Measurements from ENCODE around the gene SYNE2.
A peak's percentile ranks its signal among the peaks of the same experiment; 100 is the strongest.
"Not testable (repeated sequence)": the region's sequence is repeated elsewhere in the genome, so short reads cannot be mapped to it uniquely, and the experiment has no call there.

The SYNE2 gene, protein sequence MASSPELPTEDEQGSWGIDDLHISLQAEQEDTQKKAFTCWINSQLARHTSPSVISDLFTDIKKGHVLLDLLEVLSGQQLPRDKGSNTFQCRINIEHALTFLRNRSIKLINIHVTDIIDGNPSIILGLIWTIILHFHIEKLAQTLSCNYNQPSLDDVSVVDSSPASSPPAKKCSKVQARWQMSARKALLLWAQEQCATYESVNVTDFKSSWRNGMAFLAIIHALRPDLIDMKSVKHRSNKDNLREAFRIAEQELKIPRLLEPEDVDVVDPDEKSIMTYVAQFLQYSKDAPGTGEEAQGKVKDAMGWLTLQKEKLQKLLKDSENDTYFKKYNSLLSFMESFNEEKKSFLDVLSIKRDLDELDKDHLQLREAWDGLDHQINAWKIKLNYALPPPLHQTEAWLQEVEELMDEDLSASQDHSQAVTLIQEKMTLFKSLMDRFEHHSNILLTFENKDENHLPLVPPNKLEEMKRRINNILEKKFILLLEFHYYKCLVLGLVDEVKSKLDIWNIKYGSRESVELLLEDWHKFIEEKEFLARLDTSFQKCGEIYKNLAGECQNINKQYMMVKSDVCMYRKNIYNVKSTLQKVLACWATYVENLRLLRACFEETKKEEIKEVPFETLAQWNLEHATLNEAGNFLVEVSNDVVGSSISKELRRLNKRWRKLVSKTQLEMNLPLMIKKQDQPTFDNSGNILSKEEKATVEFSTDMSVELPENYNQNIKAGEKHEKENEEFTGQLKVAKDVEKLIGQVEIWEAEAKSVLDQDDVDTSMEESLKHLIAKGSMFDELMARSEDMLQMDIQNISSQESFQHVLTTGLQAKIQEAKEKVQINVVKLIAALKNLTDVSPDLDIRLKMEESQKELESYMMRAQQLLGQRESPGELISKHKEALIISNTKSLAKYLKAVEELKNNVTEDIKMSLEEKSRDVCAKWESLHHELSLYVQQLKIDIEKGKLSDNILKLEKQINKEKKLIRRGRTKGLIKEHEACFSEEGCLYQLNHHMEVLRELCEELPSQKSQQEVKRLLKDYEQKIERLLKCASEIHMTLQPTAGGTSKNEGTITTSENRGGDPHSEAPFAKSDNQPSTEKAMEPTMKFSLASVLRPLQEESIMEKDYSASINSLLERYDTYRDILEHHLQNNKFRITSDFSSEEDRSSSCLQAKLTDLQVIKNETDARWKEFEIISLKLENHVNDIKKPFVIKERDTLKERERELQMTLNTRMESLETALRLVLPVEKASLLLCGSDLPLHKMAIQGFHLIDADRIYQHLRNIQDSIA (N-terminal part only)

DNA sequence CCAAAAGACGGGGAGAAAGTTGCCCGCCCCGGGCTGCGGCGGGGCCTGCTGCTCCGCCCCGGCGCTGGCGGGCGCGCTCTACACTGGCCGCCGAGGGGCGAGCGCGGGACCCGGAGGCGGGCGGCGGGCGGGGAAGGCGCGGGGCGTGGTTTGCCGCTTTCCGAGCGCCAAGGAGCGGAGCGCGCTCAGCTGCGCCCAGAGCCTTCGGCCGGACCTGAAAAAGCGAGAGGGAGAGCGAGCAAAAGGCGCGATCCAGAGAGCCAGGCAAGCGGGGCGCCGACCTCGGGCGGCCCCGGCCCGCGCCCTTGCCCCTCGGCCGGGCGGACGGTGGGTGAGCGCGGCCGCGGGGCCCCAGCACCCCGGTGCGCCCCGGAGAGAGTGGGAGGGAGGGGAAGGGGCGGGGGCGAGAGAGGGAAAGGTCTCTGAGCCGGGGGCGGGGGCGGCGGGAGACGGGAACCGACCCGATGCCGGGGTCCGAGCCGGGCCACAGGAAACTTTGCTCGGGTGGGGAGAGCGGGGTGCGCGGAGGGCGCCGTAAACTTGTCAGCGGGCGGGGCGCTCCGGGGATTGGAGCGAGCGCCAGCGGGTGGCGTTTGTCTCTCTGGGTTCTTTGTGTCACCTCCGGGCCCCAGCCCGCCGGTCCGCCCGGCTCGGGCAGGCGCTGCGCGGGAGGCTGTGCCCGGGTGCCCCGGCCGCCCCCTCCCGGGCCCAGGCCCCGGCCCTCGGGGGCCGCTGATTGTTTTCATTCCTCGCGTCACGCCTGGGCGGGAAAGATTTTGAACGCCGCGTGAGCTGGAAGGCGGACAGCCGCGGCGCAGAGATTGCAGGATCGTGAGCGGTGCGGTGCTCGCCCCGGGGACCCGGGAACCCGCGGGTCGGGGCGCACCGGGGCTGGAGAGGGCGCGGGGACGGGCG lies at the start of gene SYNE2:
TSS of gene SYNE2 (plus strand) at position 188 of the 915 bp plus-strand sequence. CDS start 56,145 bp downstream, outside the sequence.
- TF ChIP-seq, protein P1, sequence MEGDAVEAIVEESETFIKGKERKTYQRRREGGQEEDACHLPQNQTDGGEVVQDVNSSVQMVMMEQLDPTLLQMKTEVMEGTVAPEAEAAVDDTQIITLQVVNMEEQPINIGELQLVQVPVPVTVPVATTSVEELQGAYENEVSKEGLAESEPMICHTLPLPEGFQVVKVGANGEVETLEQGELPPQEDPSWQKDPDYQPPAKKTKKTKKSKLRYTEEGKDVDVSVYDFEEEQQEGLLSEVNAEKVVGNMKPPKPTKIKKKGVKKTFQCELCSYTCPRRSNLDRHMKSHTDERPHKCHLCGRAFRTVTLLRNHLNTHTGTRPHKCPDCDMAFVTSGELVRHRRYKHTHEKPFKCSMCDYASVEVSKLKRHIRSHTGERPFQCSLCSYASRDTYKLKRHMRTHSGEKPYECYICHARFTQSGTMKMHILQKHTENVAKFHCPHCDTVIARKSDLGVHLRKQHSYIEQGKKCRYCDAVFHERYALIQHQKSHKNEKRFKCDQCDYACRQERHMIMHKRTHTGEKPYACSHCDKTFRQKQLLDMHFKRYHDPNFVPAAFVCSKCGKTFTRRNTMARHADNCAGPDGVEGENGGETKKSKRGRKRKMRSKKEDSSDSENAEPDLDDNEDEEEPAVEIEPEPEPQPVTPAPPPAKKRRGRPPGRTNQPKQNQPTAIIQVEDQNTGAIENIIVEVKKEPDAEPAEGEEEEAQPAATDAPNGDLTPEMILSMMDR (conservative IDR thresholded peaks at IDR 0.05; ENCODE audit: low read length), result no peak
- peak; percentile 61 for DNase-seq (ENCODE audit: low read depth)
- peak within 1 kb of the TSS; percentile 64 for H3K4me3 ChIP-seq (ENCODE audit: low read length)

DNA sequence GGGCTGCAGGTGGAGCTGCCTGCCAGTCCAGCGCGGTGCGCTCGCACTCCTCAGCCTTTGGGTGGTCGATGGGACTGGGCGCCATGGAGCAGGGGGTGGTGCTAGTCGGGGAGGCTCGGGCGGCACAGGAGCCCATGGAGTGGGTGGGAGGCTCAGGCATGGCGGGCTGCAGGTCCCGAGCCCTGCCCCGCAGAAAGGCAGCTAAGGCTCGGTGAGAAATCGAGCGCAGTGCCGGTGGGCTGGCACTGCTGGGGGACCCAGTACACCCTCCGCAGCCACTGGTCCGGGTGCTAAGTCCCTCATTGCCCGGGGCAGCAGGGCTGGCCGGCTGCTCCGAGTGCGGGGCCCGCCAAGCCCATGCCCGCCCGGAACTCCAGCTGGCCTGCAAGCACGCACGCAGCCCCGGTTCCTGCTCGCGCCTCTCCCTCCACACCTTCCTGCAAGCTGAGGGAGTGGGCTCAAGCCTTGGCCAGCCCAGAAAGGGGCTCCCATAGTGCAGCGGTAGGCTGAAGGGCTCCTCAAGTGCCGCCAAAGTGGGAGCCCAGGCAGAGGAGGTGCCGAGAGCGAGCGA lies 49.5 kb upstream of the SYNE2 start:
- DNase-seq (ENCODE audit: low read depth); H3K4me3 ChIP-seq (ENCODE audit: low read length): not testable (repeated sequence)

DNA sequence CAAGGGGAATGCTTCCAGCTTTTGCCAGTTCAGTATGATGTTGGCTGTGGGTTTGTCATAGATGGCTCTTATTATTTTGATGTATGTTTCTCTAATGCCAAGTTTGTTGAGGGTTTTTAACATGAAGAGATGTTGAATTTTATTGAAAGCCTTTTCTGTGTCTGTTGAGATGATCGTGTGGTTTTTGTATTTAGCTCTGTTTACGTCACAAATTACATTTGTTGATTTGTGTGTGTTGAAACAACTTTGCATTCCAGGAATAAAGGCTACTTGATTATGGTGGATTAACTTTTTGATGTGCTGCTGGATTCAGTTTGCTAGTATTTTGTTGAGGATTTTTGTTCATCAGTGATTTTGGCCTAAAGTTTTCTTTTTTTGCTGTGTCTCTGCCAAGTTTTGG lies 46.7 kb upstream of the SYNE2 start:
- DNase-seq (ENCODE audit: low read depth); H3K4me3 ChIP-seq (ENCODE audit: low read length): not testable (repeated sequence)

DNA sequence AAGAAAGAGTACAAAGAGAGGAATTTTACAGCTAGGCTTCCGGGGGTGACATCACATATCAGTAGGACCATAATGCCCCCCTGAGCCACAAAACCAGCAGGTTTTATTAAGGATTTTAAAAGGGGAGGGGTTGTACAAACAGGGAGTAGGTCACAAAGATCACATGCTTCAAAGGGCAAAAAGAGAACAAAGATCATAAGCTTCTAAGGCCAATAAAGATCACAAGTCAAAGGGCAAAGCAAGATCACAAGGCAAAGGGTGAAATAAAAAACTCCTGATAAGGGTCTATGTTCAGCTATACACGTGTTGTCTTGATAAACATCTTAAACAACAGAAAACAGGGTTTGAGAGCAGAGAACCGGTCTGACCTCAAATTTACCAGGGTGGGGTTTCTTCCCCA lies 41.1 kb upstream of the SYNE2 start:
- DNase-seq (ENCODE audit: low read depth); H3K4me3 ChIP-seq (ENCODE audit: low read length): not testable (repeated sequence)

DNA sequence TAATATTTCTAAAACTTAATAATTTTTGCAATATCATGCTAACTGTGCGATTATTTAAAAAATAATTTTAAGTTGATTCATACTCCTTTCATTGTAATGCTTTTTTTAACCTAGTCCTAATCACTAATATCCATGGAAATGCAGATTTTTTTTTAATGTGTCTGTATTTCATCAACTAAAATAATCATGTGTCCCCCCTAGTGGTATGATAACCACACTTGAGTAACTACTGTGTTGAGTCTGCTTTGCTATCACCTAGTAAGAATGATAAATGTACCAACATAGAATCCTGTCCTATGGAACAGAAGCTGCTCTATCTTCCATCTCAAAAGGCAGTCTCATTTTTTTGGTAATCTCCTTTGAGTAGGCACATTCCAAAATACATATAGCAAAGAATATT lies 19.1 kb upstream of the SYNE2 start:
- TF ChIP-seq, protein P1 (conservative IDR thresholded peaks at IDR 0.05; ENCODE audit: low read length), result no peak
- H3K4me3 ChIP-seq (ENCODE audit: low read length), result no peak overlapping the region
- no peak for DNase-seq (ENCODE audit: low read depth)

DNA sequence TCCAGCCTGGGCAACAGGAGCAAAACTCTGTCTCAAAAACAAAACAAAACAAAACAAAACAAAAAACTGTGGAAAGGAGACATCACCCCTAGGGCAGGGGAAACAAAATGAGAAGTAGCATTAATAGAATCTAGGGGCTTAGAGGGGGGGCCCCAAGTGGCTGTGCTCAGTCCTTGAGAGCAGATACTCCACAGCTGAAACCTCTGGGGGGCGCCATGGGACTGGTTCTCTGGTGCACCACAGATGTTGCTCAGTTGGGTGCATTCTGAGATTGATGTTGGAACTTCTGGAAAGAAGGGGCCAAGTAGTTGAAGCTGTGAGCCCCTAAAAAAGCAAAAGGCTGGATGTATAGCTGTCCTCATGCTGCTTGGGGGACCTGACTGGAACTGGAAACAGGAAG lies 11.8 kb upstream of the SYNE2 start:
- no peak for DNase-seq (ENCODE audit: low read depth)
- no peak overlapping the region for H3K4me3 ChIP-seq (ENCODE audit: low read length)
- TF ChIP-seq, protein P1 (conservative IDR thresholded peaks at IDR 0.05; ENCODE audit: low read length), result 0 out of 2 replicates have a peak, but pooled peaks have one; percentile 9

DNA sequence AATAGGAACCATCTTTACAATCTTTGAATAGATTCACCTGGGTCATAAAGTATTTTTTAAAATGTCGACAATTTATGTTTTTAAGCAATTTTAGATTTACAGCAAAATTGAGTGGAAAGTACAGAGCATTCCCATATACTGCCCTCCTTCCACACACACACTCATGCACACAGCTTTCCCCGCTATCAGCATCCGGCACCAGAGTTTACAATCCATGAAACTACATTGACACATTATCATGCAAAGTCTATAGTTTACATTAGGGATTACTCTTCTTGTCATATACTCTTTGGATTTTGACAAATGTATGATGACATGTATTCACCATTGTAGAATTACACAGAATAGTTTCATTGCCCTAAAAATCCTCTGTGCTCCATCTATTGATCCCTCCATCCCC lies 9.0 kb upstream of the SYNE2 start:
- no peak for DNase-seq (ENCODE audit: low read depth)
- TF ChIP-seq, protein P1 (conservative IDR thresholded peaks at IDR 0.05; ENCODE audit: low read length), result no peak
- no peak overlapping the region for H3K4me3 ChIP-seq (ENCODE audit: low read length)

Data from AG10803 (cell line).